Activated CD8-positive, alpha-beta memory T cell treated with anti-CD3 and anti-CD28 coated beads for 24 hours (primary cell): ENCODE data around the gene CDK19.
"Not testable (repeated sequence)": the region's sequence is repeated elsewhere in the genome, so short reads cannot be mapped to it uniquely, and the experiment has no call there.

Experiments used
- DNase-seq: peaks from one replicate; pipeline ENCODE4 v3.0.0-alpha.2; 2020

Gene CDK19

GRCh38 chr6:110813338-110814101 lies 1.7 kb downstream of the CDK19 start:
- no peak for DNase-seq

DNA sequence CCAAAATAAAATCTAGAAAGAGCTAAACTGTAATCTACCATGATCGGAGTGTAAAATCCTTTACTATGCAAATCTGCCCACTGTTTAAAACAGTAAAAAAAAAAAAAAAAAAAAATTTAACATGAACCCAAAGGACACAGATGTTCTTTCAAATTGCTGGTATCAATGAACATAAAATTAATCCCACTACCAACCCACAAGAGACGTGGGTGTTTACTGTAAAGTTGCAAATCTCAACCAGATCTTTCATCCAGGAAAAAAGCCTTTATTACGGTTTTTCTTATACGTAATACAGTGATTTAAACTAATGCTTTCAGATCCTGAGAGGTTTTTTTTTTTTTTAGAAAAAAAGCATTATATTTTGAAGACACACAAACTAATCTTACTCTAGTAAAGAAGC lies 2.5 kb downstream of the CDK19 start:
- no peak for DNase-seq

DNA sequence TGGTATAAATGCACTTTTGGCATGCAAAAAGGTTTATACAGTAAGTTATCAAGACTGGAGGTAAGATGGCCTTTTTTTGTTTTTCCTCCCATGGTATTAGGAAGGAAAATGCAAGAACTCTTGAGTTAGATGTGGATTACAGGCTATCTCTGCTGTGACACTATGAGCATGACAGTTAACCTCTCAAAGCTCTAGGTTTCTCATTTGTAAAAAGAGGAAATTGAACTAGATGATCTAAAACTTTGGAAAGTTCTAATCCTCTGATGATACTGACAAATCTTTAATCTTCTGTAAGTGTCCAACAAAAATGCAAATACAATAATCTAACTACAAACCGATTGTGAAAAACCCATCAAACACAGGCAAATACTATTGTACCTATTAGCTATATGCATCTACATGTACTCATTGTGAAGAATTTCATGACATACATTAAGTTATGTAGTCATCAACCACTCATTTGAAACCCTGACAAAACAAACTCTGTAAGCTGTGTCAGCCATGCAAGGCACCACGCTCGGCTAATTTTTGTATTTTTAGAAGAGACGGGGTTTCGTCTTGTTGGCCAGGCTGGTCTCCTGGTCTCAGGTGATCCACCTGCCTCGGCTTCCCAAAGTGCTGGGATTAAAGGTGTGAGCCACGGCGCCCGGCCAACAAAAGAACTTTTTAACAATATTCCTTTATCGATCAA lies 4.2 kb downstream of the CDK19 start:
- DNase-seq: no peak

DNA sequence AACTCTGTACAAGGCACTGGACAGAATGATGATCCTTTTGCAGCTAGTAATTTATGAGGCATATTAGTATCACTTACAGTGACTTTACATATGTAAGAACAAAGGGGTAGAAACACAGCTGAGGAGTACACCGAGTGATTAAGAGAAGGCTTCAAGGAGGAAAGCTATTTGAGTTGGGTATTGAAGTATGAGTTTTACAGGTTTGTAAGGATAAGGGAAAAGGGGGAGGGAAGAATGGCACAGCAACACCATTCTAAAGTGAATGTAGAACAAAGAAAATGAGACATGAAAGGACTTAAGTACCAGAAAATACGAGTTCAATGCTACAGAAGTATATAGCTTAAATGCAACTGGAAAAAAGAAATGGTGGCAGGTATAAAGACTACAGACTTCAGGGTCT lies 5.5 kb downstream of the CDK19 start:
- no peak for DNase-seq

DNA sequence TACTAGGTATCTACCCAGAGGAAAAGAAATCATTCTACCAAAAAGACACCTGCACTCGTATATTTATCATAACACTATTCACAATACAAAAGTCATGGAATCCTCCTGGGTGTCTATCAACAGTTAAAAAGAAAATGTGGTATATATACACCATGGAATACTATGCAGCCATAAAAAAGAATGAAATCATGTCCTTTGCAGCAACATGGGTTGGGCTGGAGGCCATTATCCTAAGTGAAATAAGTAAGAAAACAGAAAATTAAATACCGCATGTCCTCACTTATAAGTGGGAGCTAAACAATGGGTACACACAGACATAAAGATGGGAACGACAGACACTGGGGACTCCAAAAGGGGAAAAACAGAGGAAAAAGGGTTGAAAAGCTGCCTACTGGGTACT lies 13.1 kb downstream of the CDK19 start:
- DNase-seq: not testable (repeated sequence)

- no peak for DNase-seq
These were observed 14.5 kb downstream of the CDK19 start for GRCh38 chr6:110800839-110801196.

- no peak for DNase-seq
These were observed 15.0 kb downstream of the CDK19 start for GRCh38 chr6:110800196-110800838.

DNA sequence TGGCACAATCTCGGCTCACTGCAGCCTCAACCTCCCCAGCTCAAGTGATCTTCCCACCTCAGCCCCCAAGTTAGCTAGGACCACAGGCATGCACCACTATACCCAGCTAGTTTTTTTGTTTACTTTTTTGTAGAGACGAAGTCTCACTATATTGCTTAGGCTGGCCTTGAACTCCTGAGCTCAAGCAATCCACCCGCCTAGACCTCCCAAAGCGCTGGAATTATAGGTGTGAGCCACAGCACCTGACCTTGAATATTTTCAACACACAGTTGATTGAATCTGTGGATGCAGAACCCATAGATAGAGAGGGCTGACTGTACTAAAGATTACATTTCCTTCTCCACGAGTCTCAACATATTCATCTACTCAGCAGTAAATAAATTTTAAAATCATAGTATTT lies 15.6 kb downstream of the CDK19 start:
- DNase-seq: no peak

GRCh38 chr6:110799189-110799588 lies 16.1 kb downstream of the CDK19 start:
- no peak for DNase-seq

- no peak for DNase-seq
These were observed 20.0 kb downstream of the CDK19 start for GRCh38 chr6:110795271-110795670.

DNA sequence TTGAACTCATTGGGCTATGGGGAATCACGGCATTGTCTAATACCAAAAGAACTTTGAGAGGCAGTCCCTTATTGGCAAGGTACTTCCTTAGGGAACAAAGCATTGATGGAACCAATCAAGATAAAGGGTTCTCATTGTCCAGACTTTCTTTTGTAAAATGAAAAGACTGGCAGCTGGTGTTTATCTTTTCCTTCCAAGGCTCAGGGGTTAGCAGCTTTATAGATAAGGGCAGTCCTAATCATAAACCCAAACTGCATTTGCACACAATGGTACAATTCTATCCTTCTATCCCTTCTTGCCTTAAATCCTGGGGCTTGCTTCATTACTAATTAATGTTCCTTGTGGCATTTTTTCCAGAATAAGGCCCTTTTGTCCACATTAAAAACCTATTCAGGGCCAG lies 28.6 kb downstream of the CDK19 start:
- no peak for DNase-seq

- no peak for DNase-seq
These were observed 29.0 kb downstream of the CDK19 start for GRCh38 chr6:110786271-110786670.

GRCh38 chr6:110784610-110784979 lies 30.7 kb downstream of the CDK19 start:
- no peak for DNase-seq

GRCh38 chr6:110781522-110782214 lies 33.6 kb downstream of the CDK19 start:
- no peak for DNase-seq

- no peak for DNase-seq
These were observed 36.9 kb downstream of the CDK19 start for GRCh38 chr6:110778333-110778732.

DNA sequence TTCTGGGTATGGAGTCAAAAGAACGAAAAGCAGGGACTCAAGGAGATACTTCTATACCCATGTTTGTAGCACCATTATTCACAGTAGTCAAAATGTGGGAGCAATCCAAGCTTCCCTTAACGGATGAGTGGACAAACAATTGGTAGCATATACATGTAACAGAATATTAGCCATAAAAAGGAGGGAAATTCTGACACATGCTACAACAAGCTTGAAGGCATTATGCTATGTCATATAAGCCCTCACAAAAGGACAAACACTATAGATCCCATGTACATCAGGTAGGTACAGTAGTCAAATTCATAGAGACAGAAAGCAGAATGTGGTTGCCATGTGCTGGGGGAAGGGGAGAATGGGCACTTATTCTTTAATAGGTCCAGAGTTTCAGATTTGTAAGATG lies 37.6 kb downstream of the CDK19 start:
- no peak for DNase-seq

GRCh38 chr6:110776413-110776812 lies 38.9 kb downstream of the CDK19 start:
- DNase-seq: no peak

DNA sequence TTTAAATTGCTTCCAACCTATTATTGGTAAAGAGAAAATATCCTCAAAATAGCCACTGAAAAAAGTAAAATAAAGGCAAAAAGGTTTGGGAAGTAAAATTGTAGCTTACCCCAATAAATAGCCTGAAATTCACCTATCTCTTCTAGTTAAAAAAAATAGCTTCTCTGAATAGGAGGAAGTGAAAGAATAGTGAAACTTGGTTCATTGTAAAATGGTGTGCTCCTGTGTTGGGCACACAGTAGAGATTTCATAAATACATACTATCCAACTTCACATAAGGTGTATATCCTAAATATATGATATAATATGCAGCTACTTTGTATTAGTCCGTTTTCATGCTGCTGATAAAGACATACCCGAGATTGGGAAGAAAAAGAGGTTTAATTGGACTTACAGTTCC lies 45.3 kb downstream of the CDK19 start:
- no peak for DNase-seq

GRCh38 chr6:110768057-110768456 lies 47.2 kb downstream of the CDK19 start:
- DNase-seq: no peak

GRCh38 chr6:110761371-110761770 lies 53.9 kb downstream of the CDK19 start:
- no peak for DNase-seq

GRCh38 chr6:110760589-110760988 lies 54.7 kb downstream of the CDK19 start:
- no peak for DNase-seq

DNA sequence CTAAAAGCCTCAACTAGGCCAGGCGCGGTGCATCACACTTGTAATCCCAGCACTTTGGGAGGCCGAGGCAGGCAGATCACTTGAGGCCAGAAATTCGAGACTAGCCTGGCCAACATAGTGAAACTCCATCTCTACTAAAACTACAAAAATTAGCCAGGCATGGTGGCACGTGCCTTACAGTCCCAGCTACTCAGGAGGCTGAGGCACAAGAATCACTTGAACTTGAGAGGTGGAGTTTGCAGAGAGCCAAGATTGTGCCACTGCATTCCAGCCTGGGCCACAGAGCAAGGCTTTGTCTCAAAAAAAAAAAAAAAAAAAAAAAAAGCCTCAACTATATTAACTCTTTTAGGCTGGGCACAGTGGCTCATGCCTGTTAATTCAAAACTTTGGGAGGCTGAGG lies 55.2 kb downstream of the CDK19 start:
- DNase-seq: not testable (repeated sequence)

GRCh38 chr6:110757926-110758325 lies 57.3 kb downstream of the CDK19 start:
- DNase-seq: no peak

GRCh38 chr6:110756817-110757216 lies 58.5 kb downstream of the CDK19 start:
- no peak for DNase-seq
